Thymus (tissue), 11 donors: ENCODE results near the gene LMF1. TPM values are rescaled to one million over a fixed set of nuclear protein-coding genes. Genes with fewer than 3 reads are reported as not detected.
"Not testable (repeated sequence)": the region's sequence is repeated elsewhere in the genome, so short reads cannot be mapped to it uniquely, and the experiment has no call there.

Source experiments
- DNase-seq, 9 donors: peaks; one replicate each; pipeline ENCODE4 v3.0.0-alpha.2; 2013; ENCODE audit warnings: low spot score in 9 of 9, low read depth in 6 of 9, missing footprints in 1 of 9
- H3K27ac ChIP-seq, 2 donors: one replicate each; pipeline ENCODE4 v1.5.1; 2013; ENCODE audit warnings: control low read depth in 1 of 2, low read depth in 1 of 2, low read length in 1 of 2, mild to moderate bottlenecking in 1 of 2, moderate library complexity in 1 of 2
- H3K27me3 ChIP-seq, 2 donors: one replicate each; pipeline ENCODE4 v1.5.1; 2013; ENCODE audit warnings: low read length in 1 of 2; ENCODE audit not compliant: control insufficient read depth in 2 of 2, insufficient read depth in 1 of 2
- H3K36me3 ChIP-seq, 2 donors: one replicate each; pipeline ENCODE4 v1.5.1; 2013; ENCODE audit warnings: low read length in 1 of 2, mild to moderate bottlenecking in 1 of 2, moderate library complexity in 1 of 2; ENCODE audit not compliant: control insufficient read depth in 2 of 2, insufficient read depth in 2 of 2
- H3K4me1 ChIP-seq, 2 donors: one replicate each; pipeline ENCODE4 v1.5.1; 2013; ENCODE audit warnings: low read length in 2 of 2; ENCODE audit not compliant: control insufficient read depth in 2 of 2, insufficient read depth in 2 of 2
- H3K4me3 ChIP-seq, 2 donors: one replicate each; pipeline ENCODE4 v1.5.1; 2013; ENCODE audit warnings: low read length in 2 of 2, control low read depth in 1 of 2, mild to moderate bottlenecking in 1 of 2
- H3K9me3 ChIP-seq, 2 donors: one replicate each; pipeline ENCODE4 v1.5.1; 2013; ENCODE audit warnings: low read length in 1 of 2, mild to moderate bottlenecking in 1 of 2; ENCODE audit not compliant: control insufficient read depth in 2 of 2, insufficient read depth in 1 of 2
- WGBS: extraction: QIAGEN DNeasy Blood & Tissue Kit; methylation state at CpG from one replicate; pipeline ENCODE4 v1.1.7; 2013; 5-methylcytosine and 5-hydroxymethylcytosine counted together
- polyA plus RNA-seq: library from polyadenylated mRNA; stranded (reverse); fragments of 200-250 nt; gene quantifications from one replicate; pipeline ENCODE4 v1.2.3, GENCODE V29; 2013
- total RNA-seq: library from RNA; stranded (reverse); fragments of 120-200 nt; gene quantifications from one replicate; pipeline ENCODE4 v1.2.4, GENCODE V29; 2013
- donor health status: healthy.

Gene LMF1
- total and polyA plus RNA-seq, 2 donors = 8.9 to 22.8 TPM

DNA sequence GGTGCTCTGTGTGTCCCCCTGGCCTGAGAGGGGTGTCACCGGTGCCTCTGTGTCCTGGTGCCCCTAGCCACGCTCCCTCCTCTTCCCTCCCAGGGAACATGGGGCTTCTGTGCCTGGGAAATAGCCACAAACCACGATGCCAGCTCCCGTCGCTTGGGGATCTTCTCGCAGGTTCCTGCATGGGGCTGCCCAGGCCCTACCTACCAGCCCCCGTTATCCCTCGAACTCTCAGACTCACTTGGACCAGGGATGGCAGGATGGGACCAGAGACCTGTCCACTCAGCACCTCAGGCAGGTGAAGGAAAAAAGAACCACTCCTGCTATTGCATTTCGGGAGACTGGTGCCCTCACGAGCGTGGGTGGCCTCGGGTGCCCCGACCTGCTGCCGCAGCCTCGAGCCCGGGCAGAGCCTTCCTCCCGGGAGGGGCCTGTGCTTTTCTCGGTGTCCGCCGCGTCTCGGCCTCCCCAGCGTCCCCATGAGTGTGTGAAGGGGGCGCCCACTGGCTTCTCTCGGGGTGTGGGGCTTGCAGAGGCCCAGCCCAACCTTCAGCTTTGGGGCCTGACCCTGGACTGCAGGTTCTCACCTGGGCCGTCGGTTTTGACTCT lies 129.2 kb downstream of the LMF1 start:
- no peaks in the 10 kb centered on the region for H3K27me3 ChIP-seq
- DNase-seq = no peak
- H3K4me3 ChIP-seq = no peak overlapping the region
- 94% methylated on average over 27 of the region's 27 CpGs for WGBS
- no peaks in the 10 kb centered on the region for H3K36me3 ChIP-seq
- H3K27ac ChIP-seq = no peak overlapping the region
- no peaks in the 10 kb centered on the region for H3K4me1 ChIP-seq
- H3K9me3 ChIP-seq = peaks cover 1 to 15% of the 10 kb centered on the region in 2 donors

DNA sequence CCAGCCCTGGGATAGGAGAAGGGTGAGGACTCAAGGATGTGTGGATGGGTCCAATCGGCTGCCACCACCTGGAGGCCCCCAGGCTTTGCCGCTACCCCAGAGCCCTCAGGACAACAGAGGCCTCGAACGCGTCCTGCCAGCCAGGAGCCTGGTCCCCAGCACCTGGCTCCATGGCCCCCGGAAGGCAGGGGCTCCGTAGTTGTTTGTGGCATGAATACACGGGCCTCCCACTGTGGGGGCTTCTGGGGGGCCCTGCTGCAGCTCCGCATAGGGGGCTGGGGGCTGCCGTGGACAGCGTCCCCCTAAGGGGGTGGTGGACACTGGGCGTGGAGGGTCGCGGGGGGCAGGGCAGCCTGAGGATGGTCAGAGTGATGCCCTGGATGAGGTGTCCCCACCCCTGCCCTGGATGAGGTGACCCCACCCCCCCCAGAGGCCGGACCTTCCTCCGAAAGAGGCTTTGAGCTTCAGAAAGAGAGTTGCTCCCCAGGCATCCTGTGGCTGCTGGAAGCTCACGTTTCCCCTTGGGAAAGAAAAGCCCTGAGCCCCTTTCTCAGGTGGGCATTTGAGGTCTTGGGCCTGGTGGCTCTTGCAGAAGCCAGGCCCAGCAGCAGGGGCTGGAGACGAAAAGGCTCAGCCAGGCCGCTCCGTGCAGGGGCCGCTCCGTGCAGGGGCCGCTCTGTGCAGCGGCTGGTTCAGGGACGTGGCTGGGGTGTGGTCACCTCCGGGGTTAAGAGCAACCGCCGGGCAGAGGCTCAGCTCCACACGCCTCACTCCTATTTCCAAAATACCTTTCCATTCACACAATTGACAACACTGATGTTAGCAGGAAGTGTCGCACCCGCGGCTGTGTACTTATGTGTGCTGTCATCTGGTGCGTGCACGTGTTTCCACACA lies 130.0 kb downstream of the LMF1 start:
- DNase-seq = no peak
- H3K4me1 ChIP-seq = no peaks in the 10 kb centered on the region
- H3K9me3 ChIP-seq = peaks cover 1 to 20% of the 10 kb centered on the region in 2 donors
- no peak overlapping the region for H3K4me3 ChIP-seq
- no peaks in the 10 kb centered on the region for H3K36me3 ChIP-seq
- no peaks in the 10 kb centered on the region for H3K27me3 ChIP-seq
- WGBS = 91% methylated on average over 34 of the region's 34 CpGs
- no peak overlapping the region for H3K27ac ChIP-seq

DNA sequence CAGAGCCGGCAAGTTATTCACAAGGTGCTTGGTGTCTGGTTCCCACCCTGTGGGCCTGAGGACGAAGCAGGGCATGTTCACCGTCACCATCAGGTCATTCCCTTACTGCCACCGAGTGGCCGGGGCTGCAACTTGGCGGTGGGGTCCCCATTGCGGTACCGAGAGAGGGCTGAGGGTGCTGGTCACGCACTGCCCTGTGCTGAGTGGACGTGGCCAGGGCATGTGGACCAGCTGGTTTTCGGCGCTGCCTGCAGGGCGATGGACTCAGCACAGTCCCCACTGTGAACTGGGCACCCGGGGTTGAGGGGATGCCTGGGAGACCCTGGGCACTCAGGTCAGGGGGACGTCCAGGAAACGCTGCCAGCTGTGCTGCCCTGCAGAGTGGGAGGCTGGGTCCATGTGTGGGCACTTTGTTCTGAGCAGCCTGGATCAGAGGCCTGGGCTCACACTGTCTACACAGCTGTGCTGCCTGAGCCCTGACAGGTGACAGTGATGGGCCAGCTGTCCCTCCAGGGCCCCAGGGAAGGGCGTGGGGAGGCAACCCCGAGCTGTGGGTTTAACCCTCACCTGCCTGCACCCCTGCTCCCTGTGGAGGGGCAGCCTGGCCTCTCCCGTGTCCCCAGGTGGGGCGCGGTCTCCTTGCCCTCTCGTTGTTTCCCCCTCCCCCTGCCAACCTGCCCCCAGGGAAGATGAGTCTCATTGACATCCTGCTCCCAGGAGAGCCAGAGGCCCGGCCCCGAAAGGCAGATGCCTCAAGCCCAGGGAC lies 131.0 kb downstream of the LMF1 start:
- 89% methylated on average over 24 of the region's 24 CpGs for WGBS
- H3K9me3 ChIP-seq = peaks cover 3 to 30% of the 10 kb centered on the region in 2 donors
- no peaks in the 10 kb centered on the region for H3K36me3 ChIP-seq
- no peak overlapping the region for H3K4me3 ChIP-seq
- H3K27ac ChIP-seq = no peak overlapping the region
- no peaks in the 10 kb centered on the region for H3K4me1 ChIP-seq
- no peak for DNase-seq
- no peaks in the 10 kb centered on the region for H3K27me3 ChIP-seq

DNA sequence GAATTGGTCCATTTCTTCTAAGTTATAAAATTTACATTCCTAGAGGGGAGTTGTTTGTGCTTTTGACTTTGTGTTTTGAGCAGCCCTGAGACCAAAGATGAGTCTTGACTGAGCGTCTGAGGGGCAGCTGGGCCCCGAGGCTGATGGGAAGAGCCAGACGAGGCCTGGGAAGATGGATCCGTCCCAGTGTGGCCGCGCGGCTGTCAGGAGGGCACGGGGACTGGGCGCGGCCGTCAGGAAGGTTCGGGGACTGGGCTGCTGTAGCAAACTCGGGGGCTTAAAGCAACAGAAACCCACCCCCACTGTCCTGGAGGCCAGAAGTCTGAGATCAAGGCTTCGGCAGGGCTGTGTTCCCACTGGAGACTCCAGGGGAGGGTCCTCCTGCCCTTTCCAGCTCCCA lies 132.0 kb downstream of the LMF1 start:
- no peaks in the 10 kb centered on the region for H3K36me3 ChIP-seq
- peaks cover 3 to 33% of the 10 kb centered on the region in 2 donors for H3K9me3 ChIP-seq
- no peaks in the 10 kb centered on the region for H3K27me3 ChIP-seq
- H3K4me1 ChIP-seq = no peaks in the 10 kb centered on the region
- no peak overlapping the region for H3K27ac ChIP-seq
- 93% methylated on average over 14 of the region's 14 CpGs for WGBS
- H3K4me3 ChIP-seq = no peak overlapping the region
- no peak for DNase-seq

DNA sequence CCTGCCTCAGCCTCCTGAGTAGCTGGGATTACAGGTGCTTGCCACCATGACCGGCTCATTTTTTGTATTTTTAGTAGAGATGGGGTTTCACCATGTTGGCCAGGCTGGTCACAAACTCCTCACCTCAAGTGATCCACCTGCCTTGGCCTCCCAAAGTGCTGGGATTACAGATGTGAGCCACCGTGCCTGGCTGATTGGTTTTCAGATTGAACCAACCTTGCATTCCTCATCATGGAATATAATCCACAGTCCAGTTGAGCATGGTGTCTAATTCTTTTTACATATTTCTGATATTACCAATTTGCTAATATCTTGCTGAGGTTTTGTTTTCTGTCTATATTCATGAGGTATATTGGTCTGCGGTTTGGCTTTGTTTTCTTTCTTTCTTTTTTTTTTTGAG lies 134.0 kb downstream of the LMF1 start:
- not testable (repeated sequence) for H3K27ac ChIP-seq, DNase-seq, H3K4me1 ChIP-seq, H3K27me3 ChIP-seq, H3K36me3 ChIP-seq, H3K4me3 ChIP-seq
- WGBS = 97% methylated on average over 3 of the region's 3 CpGs
- H3K9me3 ChIP-seq = peaks cover 1 to 29% of the 10 kb centered on the region in 2 donors

DNA sequence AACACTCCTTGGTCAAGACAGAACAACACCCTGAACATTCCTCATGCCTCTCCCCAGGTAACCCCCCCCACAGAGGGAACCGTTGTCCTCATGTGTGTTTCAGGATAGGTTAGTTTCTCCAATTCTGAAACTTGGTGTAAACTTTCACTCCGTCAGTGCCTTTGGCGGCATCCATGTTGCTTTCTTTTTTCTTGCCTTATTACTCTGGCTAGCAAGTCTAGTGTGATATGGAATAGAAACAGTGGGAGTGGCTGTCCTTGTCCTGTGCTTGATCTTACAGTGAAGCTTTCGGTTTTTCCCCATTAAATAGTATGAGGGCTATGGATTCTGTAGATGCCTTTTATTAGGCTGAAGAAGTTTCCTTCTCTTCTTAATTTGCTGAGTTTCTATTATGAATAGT lies 134.6 kb downstream of the LMF1 start:
- peaks cover 0 to 4% of the 10 kb centered on the region in 2 donors for H3K27me3 ChIP-seq

DNA sequence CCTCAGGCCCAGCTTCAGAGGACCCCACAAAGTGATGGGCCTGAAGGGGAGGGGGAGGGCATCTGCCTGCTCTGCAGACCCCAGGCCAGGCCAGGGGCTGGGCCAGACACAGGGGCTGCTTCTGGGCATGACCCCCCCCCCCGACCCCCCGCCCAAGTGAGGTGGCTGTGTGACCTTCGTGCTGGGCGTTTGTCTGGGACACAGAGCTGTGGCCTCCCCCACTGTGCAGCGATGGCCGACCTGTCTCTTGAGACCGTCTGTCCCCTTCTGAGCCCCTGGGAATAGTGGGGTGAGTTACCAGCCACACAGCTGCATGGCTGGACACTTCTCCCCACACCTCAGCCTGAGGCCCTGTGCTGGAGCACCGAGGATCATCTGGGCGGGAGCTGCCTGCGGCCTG lies 135.4 kb downstream of the LMF1 start:
- H3K27ac ChIP-seq = no peak overlapping the region
- H3K9me3 ChIP-seq = peaks cover 1 to 29% of the 10 kb centered on the region in 2 donors
- peaks cover 0 to 12% of the 10 kb centered on the region in 2 donors for H3K27me3 ChIP-seq
- no peaks in the 10 kb centered on the region for H3K36me3 ChIP-seq
- H3K4me1 ChIP-seq = no peaks in the 10 kb centered on the region
- 95% methylated on average over 10 of the region's 10 CpGs for WGBS
- H3K4me3 ChIP-seq = no peak overlapping the region
- no peak for DNase-seq

More for the DNA sequence above, 134.6 kb downstream of the LMF1 start:
- no peak overlapping the region for H3K4me3 ChIP-seq
- H3K36me3 ChIP-seq = no peaks in the 10 kb centered on the region
- peaks cover 1 to 29% of the 10 kb centered on the region in 2 donors for H3K9me3 ChIP-seq
- 92% methylated on average over 4 of the region's 4 CpGs for WGBS
- no peaks in the 10 kb centered on the region for H3K4me1 ChIP-seq
- no peak for DNase-seq
- H3K27ac ChIP-seq = no peak overlapping the region

DNA sequence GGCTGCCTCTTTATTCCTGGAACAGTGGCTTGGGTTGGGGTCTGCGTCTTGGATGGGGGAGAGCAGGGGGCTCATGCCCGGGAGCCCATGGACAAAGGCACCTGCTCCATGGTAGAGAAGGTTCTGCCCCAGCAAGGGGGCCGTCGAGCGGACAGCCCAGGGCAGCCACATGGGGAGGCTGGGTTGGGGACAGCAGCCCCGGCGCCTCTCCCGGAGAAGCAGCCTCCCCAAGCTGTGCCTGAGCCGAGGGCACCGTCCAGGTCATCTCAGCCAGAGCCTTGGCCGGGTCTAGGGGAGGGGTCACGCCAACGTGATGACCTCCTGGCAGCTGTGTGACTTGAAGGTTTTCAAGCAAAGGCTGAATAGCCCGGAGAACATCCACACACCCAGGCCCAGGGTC lies 137.4 kb downstream of the LMF1 start:
- Histone ChIP-seq H3K4me3 (no peak overlapping the region), H3K36me3 (no peaks in the 10 kb centered on the region), H3K27me3 (peaks cover 0 to 18% of the 10 kb centered on the region in 2 donors), H3K9me3 (peaks cover 1 to 24% of the 10 kb centered on the region in 2 donors), H3K4me1 (no peaks in the 10 kb centered on the region), H3K27ac (no peak overlapping the region)
- no peak for DNase-seq
- 95% methylated on average over 14 of the region's 14 CpGs for WGBS
